Neural progenitor cell (in vitro differentiated cells): ENCODE data around the gene GBP3. TPM values are rescaled to one million over a fixed set of nuclear protein-coding genes. Genes with fewer than 3 reads are reported as not detected.
A peak's percentile ranks its signal among the peaks of the same experiment; 100 is the strongest.
"Not testable (repeated sequence)": the region's sequence is repeated elsewhere in the genome, so short reads cannot be mapped to it uniquely, and the experiment has no call there.

Experiments used
- DNase-seq: peaks from one replicate; pipeline ENCODE4 v3.0.0-alpha.2; 2016; ENCODE audit warnings: low spot score
- H2AFZ ChIP-seq: fragments of 200-600 bp; sonication (generic); replicated peaks from 2 replicates; pipeline ENCODE4 v1.6.1; 2016; ENCODE audit warnings: antibody characterized with exemption
- H3F3A ChIP-seq: fragments of 200-600 bp; sonication (generic); 2 replicates; pipeline ENCODE4 v1.6.1; 2016; ENCODE audit warnings: antibody characterized with exemption, low read depth
- H3K27ac ChIP-seq: fragments of 200-600 bp; sonication (generic); 2 replicates; pipeline ENCODE4 v1.5.1; 2016; ENCODE audit warnings: mild to moderate bottlenecking
- H3K27me3 ChIP-seq: fragments of 200-600 bp; sonication (generic); 2 replicates; pipeline ENCODE4 v1.6.1; 2016; ENCODE audit warnings: mild to moderate bottlenecking, moderate library complexity
- H3K36me3 ChIP-seq: fragments of 200-600 bp; sonication (generic); 2 replicates; pipeline ENCODE4 v1.5.1; 2016
- H3K4me1 ChIP-seq: fragments of 200-600 bp; sonication (generic); 2 replicates; pipeline ENCODE4 v1.6.1; 2016; ENCODE audit warnings: mixed run types
- H3K4me2 ChIP-seq: fragments of 200-600 bp; sonication (generic); 2 replicates; pipeline ENCODE4 v1.6.1; 2016
- H3K4me3 ChIP-seq: fragments of 200-600 bp; sonication (generic); 2 replicates; pipeline ENCODE4 v1.5.1; 2016
- H3K79me2 ChIP-seq: fragments of 200-600 bp; sonication (generic); 2 replicates; pipeline ENCODE4 v1.6.1; 2016; ENCODE audit warnings: low read depth
- H3K9ac ChIP-seq: fragments of 200-600 bp; sonication (generic); 2 replicates; pipeline ENCODE4 v1.6.1; 2016
- H3K9me3 ChIP-seq: fragments of 200-600 bp; sonication (generic); 2 replicates; pipeline ENCODE4 v1.5.1; 2016; ENCODE audit warnings: low read depth
- H4K20me1 ChIP-seq: fragments of 200-600 bp; sonication (generic); 2 replicates; pipeline ENCODE4 v1.6.1; 2016; ENCODE audit warnings: low read depth
- H3K27ac Mint-ChIP-seq: 3 replicates; pipeline ENCODE4 v1.8.0; 2021; ENCODE audit warnings: mixed read lengths
- H3K27me3 Mint-ChIP-seq: 2 replicates; pipeline ENCODE4 v1.8.0; 2022; ENCODE audit warnings: low read depth, mild to moderate bottlenecking, inconsistent platforms, moderate library complexity, mixed read lengths; ENCODE audit not compliant: insufficient read depth
- H3K36me3 Mint-ChIP-seq: 3 replicates; pipeline ENCODE4 v1.8.0; 2021; ENCODE audit warnings: mixed read lengths
- H3K4me1 Mint-ChIP-seq: 3 replicates; pipeline ENCODE4 v1.8.0; 2021; ENCODE audit warnings: mixed read lengths
- H3K4me3 Mint-ChIP-seq: 3 replicates; pipeline ENCODE4 v1.8.0; 2021; ENCODE audit warnings: mild to moderate bottlenecking, moderate library complexity, mixed read lengths
- H3K9me3 Mint-ChIP-seq: 3 replicates; pipeline ENCODE4 v1.8.0; 2020; ENCODE audit warnings: mixed read lengths
- EZH2 ChIP-seq: fragments of 200-600 bp; sonication (generic); IDR thresholded peaks from 2 replicates; pipeline ENCODE4 v1.6.1; 2017; ENCODE audit warnings: antibody characterized with exemption, mild to moderate bottlenecking, moderate library complexity
- EZH2phosphoT487 ChIP-seq: fragments of 200-600 bp; sonication (generic); IDR thresholded peaks from 2 replicates; pipeline ENCODE4 v1.6.1; 2017; ENCODE audit warnings: antibody characterized with exemption
- total RNA-seq: library from RNA; depleted of rRNA; stranded (reverse); fragments of >200 nt; gene quantifications from 2 replicates; pipeline ENCODE4 v1.2.3, GENCODE V29; 2015; ENCODE audit warnings: low replicate concordance
- TF ChIP-seq, protein P1 (sequence below): fragments of 200-600 bp; sonication (generic); IDR thresholded peaks from 2 replicates; pipeline ENCODE4 v1.5.1; 2017; ENCODE audit warnings: antibody characterized with exemption, mild to moderate bottlenecking

Gene GBP3
- total RNA-seq, 1 donor from 2014 or later: not detected

DNA sequence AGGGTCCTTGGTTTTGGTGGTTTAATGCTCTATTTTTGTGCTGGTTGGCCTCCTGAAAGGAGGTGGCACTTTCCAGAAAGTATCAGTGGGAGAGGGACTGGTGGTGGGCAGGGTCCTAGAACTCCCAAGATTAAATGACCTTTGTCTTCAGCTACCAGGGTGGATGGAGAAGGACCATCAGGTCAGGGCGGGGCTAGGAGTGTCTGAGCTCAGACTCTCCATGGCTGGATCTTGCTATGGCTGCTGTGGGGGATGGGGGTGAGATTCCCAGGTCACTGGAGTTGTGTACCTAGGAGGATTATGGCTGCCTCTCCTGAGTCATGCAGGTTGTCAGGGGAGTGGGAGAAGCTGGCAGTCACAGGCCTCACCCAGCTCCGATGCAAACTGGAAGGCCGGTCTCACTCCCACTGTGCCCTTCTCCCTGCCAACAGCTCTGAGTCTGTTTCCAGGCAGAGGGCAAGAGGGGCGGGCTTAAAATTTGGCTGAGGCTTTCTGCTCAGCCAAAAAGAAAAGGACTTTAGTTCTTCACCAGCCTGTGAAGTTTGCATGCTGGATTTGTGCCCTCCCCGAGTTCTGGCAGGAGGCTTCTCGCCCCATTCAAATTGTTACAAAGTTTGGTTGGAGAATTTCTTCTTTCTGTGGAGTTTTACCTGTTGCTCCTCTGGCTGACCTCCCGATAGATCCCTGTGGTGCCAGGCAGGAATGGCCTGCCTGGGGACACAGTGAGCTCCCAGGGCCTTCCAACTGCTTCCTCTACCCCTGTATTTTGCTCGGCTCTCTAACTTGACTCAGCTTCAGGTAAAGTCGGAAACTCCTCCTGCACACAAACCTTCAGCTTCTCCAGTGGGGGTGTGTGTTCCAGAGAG, 17.1 kb downstream of the GBP3 start:
- Mint-ChIP-seq H3K4me3 (no peak overlapping the region), H3K27ac (no peak overlapping the region), H3K27me3 (peaks cover 3% of the 10 kb centered on the region), H3K36me3 (no peaks in the 10 kb centered on the region), H3K4me1 (no peaks in the 10 kb centered on the region), H3K9me3 (no peaks in the 10 kb centered on the region)
- TF ChIP-seq EZH2phosphoT487: no peak
- TF ChIP-seq EZH2: no peak
- TF ChIP-seq, protein P1, sequence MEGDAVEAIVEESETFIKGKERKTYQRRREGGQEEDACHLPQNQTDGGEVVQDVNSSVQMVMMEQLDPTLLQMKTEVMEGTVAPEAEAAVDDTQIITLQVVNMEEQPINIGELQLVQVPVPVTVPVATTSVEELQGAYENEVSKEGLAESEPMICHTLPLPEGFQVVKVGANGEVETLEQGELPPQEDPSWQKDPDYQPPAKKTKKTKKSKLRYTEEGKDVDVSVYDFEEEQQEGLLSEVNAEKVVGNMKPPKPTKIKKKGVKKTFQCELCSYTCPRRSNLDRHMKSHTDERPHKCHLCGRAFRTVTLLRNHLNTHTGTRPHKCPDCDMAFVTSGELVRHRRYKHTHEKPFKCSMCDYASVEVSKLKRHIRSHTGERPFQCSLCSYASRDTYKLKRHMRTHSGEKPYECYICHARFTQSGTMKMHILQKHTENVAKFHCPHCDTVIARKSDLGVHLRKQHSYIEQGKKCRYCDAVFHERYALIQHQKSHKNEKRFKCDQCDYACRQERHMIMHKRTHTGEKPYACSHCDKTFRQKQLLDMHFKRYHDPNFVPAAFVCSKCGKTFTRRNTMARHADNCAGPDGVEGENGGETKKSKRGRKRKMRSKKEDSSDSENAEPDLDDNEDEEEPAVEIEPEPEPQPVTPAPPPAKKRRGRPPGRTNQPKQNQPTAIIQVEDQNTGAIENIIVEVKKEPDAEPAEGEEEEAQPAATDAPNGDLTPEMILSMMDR: no peak
- peak overlapping the region; percentile 83 for H2AFZ ChIP-seq
- H3K27me3 ChIP-seq: no peaks in the 10 kb centered on the region
- H3K4me1 ChIP-seq: no peaks in the 10 kb centered on the region
- H3K27ac ChIP-seq: no peak overlapping the region
- no peak overlapping the region for H3K4me3 ChIP-seq
- H3K4me2 ChIP-seq: no peak overlapping the region
- H3K9ac ChIP-seq: no peak overlapping the region
- no peaks in the 10 kb centered on the region for H3K79me2 ChIP-seq
- no peaks in the 10 kb centered on the region for H4K20me1 ChIP-seq
- no peak for DNase-seq
- H3K9me3 ChIP-seq: no peaks in the 10 kb centered on the region
- H3F3A ChIP-seq: no peaks in the 10 kb centered on the region
- no peaks in the 10 kb centered on the region for H3K36me3 ChIP-seq

- not testable (repeated sequence) for H3K9ac ChIP-seq, H3K36me3 ChIP-seq, H2AFZ ChIP-seq, H3K27me3 Mint-ChIP-seq, H3K9me3 Mint-ChIP-seq, H3K4me3 Mint-ChIP-seq, H3K9me3 ChIP-seq, H4K20me1 ChIP-seq, H3K27ac ChIP-seq, H3K79me2 ChIP-seq, H3F3A ChIP-seq, H3K4me1 ChIP-seq, H3K4me1 Mint-ChIP-seq, H3K27me3 ChIP-seq, H3K4me2 ChIP-seq, H3K36me3 Mint-ChIP-seq, H3K27ac Mint-ChIP-seq, DNase-seq, H3K4me3 ChIP-seq
Measured at GRCh38 chr1:89002176-89002575, 20.5 kb downstream of the GBP3 start.

DNA sequence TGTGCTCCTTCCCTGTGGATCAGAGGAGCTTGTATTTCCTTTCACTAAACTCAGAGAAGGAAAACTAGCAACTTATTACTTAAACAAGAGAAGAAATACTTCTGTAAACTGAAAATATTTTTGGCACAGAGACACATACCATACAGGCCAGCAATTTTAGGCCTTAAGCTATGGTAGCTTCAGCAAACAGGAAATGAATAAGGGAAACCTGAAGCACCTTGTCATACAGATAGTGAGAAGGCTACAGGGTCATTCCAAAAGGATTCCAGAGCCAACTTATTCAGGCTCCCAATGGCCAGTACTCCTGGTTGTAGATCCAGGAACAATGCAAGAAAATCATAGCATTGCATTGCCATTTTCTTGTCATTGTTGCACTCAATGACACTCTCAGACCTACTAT, 21.2 kb downstream of the GBP3 start:
- Mint-ChIP-seq H3K36me3 (no peaks in the 10 kb centered on the region), H3K4me3 (no peak overlapping the region), H3K27ac (no peak overlapping the region), H3K27me3 (peaks cover 3% of the 10 kb centered on the region), H3K9me3 (no peaks in the 10 kb centered on the region), H3K4me1 (peaks cover 6% of the 10 kb centered on the region)
- Histone ChIP-seq H3K27ac (no peak overlapping the region), H3K4me1 (no peaks in the 10 kb centered on the region), H4K20me1 (no peaks in the 10 kb centered on the region), H3K9me3 (no peaks in the 10 kb centered on the region), H3K36me3 (no peaks in the 10 kb centered on the region), H3K4me2 (no peak overlapping the region), H3F3A (no peaks in the 10 kb centered on the region), H2AFZ (peak overlapping the region; percentile 7), H3K27me3 (no peaks in the 10 kb centered on the region), H3K4me3 (no peak overlapping the region), H3K79me2 (no peaks in the 10 kb centered on the region), H3K9ac (no peak overlapping the region)
- no peak for DNase-seq
- TF ChIP-seq EZH2phosphoT487: no peak
- TF ChIP-seq, protein P1: no peak
- no peak for TF ChIP-seq EZH2

GRCh38 chr1:88998716-88999115, 23.9 kb downstream of the GBP3 start:
- Histone ChIP-seq H3K4me1 (peaks cover 2% of the 10 kb centered on the region), H3K9me3 (no peaks in the 10 kb centered on the region), H3K9ac (no peak overlapping the region), H3F3A (no peaks in the 10 kb centered on the region), H3K27ac (no peak overlapping the region), H3K79me2 (no peaks in the 10 kb centered on the region), H2AFZ (no peak overlapping the region), H3K4me2 (no peak overlapping the region), H3K36me3 (no peaks in the 10 kb centered on the region), H3K4me3 (no peak overlapping the region), H3K27me3 (no peaks in the 10 kb centered on the region), H4K20me1 (no peaks in the 10 kb centered on the region)
- no peak overlapping the region for H3K4me3 Mint-ChIP-seq
- no peak overlapping the region for H3K27ac Mint-ChIP-seq
- H3K36me3 Mint-ChIP-seq: no peaks in the 10 kb centered on the region
- DNase-seq: peak; percentile 71
- no peaks in the 10 kb centered on the region for H3K27me3 Mint-ChIP-seq
- H3K4me1 Mint-ChIP-seq: peaks cover 6% of the 10 kb centered on the region
- no peaks in the 10 kb centered on the region for H3K9me3 Mint-ChIP-seq
- TF ChIP-seq, protein P1: peak; percentile 66
- TF ChIP-seq EZH2phosphoT487 (no peak), EZH2 (no peak)
